Measurements from ENCODE around the gene CAPN10. TPM values are rescaled to one million over a fixed set of nuclear protein-coding genes. Genes with fewer than 3 reads are reported as not detected.

Gene CAPN10
- total RNA-seq, 1 experiment from 2014 or later = 47.4 TPM

- Histone ChIP-seq H2AK5ac (ENCODE audit: insufficient read length, low read length) (no peak overlapping the region), H2AFZ (ENCODE audit: low read length) (no peak overlapping the region), H3K18ac (ENCODE audit: insufficient read length, low read depth, low read length) (no peak overlapping the region), H3K4me1 (ENCODE audit: insufficient read depth, low read length) (no peaks in the 10 kb centered on the region), H4K5ac (ENCODE audit: insufficient read length, low read depth, low read length) (no peak overlapping the region), H4K8ac (replicated peaks; ENCODE audit: insufficient read length, low read depth, low read length) (no peak overlapping the region), H2BK120ac (ENCODE audit: low read depth, low read length, poor library complexity, severe bottlenecking) (no peak overlapping the region), H3K27me3 (ENCODE audit: insufficient read depth, low read length) (no peaks in the 10 kb centered on the region), H4K91ac (ENCODE audit: insufficient read length, low read depth, low read length) (no peak overlapping the region), H2BK15ac (ENCODE audit: low read depth, low read length) (no peak overlapping the region; the same call in 1 of the 2 replicates), H3K79me2 (ENCODE audit: insufficient read depth, low read length) (no peaks in the 10 kb centered on the region), H3K9me3 (ENCODE audit: control insufficient read depth, low read depth, low read length) (no peaks in the 10 kb centered on the region), H3K14ac (ENCODE audit: insufficient read depth, low read length) (no peak overlapping the region; the same call in 1 of the 2 replicates), H2BK20ac (ENCODE audit: low read depth, low read length, poor library complexity, severe bottlenecking) (no peak overlapping the region), H2BK12ac (ENCODE audit: insufficient read length, low read depth, low read length) (no peak overlapping the region), H4K20me1 (ENCODE audit: control insufficient read depth, insufficient read depth, insufficient read length) (no peaks in the 10 kb centered on the region), H3K56ac (ENCODE audit: insufficient read length, low read depth, low read length) (no peak overlapping the region), H3K4ac (ENCODE audit: low read depth, low read length) (no peak overlapping the region), H3K9ac (ENCODE audit: extremely low read depth, insufficient read length, low read length) (no peak overlapping the region), H3K27ac (ENCODE audit: insufficient read length, low read depth, low read length) (no peak overlapping the region), H3T11ph (ENCODE audit: low read length) (no peak overlapping the region), H3K23me2 (ENCODE audit: insufficient read length, low read depth, low read length, poor library complexity, severe bottlenecking) (no peaks in the 10 kb centered on the region), H3K79me1 (ENCODE audit: insufficient read depth, low read depth, low read length, poor library complexity, severe bottlenecking) (no peaks in the 10 kb centered on the region), H3K23ac (ENCODE audit: insufficient read length, low read depth, low read length) (no peak overlapping the region), H3K4me2 (ENCODE audit: insufficient read depth, insufficient read length, low read length) (no peak overlapping the region), H2BK5ac (ENCODE audit: insufficient read length, low read length) (no peak overlapping the region)
- H3K36me3 Mint-ChIP-seq (ENCODE audit: insufficient read depth in 1 of 3, low read depth in 3 of 3) = peaks cover 0 to 7% (median 0%) of the 10 kb centered on the region in 3 experiments; a peak in 2 of 7 replicates
- H3K4me1 Mint-ChIP-seq = no peaks in the 10 kb centered on the region; a peak in 1 of 4 replicates
- no peak overlapping the region for H3K4me3 Mint-ChIP-seq
- no peaks in the 10 kb centered on the region for H3K9me3 Mint-ChIP-seq
- DNase-seq = no peak
- H3K27ac Mint-ChIP-seq = no peak overlapping the region
- no CpG with 5 or more reads among the region's 22 CpGs for WGBS (ENCODE audit: extremely low coverage, insufficient read length, low lambda C conversion rate)
- peaks cover 7% of the 10 kb centered on the region for H3K27me3 Mint-ChIP-seq (ENCODE audit: low read depth)
- no peak for TF ChIP-seq CTCF (conservative IDR thresholded peaks at IDR 0.05)
Measured at GRCh38 chr2:240603081-240603835, 16.7 kb downstream of the CAPN10 start.
